HG03520 (cell line): ENCODE data around the gene SORL1-AS1.

Experiments
- ATAC-seq: cut with Tn5 transposase; IDR thresholded peaks from one replicate; pipeline ENCODE4 v1.9.1; 2021; ENCODE audit warnings: mild to moderate bottlenecking, moderate library complexity; ENCODE audit not compliant: unreplicated experiment

The SORL1-AS1 gene

DNA sequence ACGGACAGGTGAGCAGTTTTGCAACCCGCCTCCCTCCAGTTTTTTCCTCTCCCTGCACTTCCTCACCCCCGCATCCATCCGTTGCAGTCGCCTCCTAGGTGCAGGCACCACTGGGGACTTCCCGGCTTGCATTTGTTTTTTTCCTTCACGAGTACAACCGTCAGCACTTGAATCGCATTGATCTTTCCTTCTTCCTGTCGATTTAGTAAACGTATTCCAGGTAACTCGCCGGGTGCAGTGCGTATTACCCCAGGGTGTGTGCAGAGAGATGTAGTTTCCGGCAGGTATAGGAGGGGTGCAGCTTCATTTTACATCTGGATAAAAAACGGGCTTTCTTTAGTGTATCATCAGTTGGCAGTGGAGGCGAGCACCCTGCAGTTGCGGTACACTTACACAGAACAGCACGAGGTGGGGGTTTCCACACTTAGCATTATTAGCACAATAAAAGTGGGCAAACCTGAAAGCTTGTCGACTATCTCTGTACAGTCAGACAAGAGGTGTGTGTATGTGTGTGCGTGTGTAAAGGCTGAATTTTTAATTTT lies at the start of gene SORL1-AS1:
Gene SORL1-AS1 (minus strand): TSS at position 359 of the 542 bp plus-strand sequence.
- ATAC-seq, result peak; percentile 15

DNA sequence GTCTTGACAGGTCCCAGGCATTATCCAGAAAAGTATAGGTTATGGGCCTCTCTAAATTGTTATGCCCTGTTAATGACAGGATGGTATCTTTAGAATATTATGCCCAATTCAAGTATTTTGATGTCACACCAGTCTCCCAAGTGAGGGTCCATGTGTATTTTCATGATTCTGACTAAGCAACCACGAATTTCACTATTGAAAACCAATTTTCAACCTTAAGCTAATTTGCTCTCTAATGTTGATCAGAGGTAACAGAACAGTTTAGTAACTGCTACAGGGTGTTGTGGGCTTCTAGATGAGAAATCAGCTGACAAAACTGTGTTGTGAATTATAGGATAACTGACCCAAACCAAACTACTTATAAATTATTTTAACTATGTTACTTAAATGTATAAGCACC lies 48.0 kb upstream of the SORL1-AS1 start:
- no peak for ATAC-seq

DNA sequence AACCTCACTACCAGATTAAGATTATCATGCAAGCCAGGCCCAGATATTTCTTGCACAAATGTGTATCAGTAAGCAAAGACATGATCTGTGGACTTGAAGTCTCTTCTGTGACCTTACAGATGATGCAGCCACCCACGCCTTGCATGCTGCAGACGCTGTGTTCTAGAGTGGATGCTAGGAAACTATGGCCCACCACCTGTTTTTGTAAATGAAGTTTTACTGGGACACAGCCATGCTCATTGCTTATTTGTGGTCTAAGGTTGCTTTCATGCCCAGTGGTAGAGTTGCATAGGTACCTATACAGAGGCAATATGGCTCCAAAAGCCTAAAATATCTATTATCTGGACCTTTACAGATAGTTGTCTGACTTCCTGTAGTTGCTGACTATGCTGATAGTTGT lies 47.5 kb upstream of the SORL1-AS1 start:
- no peak for ATAC-seq

DNA sequence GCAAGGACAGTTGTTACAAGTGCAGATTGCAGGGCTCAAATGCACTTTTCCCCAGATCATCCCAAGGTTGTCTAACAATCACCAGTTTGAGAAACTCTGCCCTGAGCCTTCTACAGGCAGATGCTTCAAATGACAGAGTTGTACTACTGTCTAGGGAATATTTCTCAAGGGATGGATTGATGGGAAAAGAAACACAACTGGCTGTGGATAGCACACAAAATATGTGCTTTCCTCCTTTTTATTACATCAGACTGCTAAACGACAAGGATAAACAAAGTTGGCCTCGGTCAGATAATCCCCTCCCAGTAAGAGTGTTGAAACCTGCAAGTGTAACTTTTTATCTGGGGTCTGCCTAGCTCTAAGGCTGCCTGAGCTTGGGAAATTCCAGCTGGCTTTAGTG lies 46.6 kb upstream of the SORL1-AS1 start:
- no peak for ATAC-seq

DNA sequence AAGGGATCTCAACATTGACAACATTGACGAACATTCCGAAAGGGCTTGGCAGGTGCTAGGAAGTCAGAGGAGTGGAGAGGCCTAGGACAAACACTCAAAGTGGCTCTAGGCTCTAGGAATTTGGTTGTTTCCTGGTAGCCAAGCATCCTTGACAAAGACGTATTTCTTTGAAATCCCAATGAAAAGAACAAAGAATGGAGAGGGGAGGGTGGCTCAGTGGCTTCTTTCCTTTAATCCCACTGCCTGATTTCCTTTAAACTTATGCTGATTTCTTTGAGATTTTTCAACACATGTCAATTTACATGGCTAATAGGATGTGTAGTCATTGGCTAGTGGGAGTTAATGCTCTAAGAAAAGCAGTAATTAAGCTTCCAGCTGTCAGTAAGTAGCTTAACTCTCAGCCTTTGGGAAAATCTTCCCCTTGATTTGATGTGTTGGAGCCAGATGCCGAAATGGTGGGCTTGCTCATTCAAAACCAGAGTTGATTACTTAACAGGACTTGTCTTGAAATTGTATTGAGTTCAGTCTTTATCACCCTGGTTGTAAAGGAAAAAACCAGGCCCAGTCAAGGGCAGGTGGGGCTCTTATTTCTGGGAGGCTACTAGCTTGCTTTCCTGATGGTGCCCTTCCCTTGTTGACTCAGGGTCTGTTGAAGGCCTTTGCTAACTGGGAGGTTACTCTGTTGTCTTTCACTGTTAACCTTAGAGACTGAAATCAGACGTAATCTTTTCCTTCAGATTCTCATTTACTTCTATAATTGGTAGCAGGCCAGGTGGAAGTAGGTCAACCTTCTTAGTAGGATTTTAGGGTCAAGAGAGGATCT lies 44.6 kb upstream of the SORL1-AS1 start:
- no peak for ATAC-seq

DNA sequence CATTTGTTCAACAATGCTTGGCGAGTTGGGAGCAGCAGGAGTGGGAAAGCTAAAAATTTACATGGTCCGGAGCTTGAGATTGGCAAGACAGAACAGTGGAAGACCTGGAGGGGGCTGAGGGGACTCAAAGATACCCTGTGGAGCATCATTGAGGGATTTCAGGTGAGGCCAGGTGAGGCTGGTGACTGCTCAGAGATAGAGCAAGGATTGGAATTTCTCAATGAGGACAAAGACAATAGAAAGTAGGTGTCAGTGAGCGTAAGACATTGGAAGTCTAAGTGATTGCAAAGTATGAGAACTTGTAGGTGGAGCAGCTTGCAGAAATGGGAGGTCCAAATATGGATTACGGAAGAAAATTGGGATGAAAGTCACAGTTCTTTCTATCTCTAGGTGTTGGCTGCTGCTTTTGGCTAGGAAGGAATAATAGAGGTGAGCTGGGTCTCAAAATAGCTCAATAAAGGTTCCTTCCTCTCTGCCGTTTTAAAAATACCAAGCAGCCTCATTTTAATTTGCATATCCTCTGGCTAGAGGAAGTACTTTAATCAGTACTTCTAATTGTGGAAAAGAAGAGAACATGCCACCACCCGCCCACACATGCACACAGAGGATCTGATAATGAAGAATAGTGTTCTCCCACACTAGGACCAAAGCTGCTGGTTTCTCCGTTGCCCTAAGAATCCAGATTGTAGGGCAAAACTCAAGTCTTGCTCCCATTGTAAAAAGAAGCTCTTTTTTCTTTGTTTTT lies 41.8 kb upstream of the SORL1-AS1 start:
- ATAC-seq, result peak; percentile 67

DNA sequence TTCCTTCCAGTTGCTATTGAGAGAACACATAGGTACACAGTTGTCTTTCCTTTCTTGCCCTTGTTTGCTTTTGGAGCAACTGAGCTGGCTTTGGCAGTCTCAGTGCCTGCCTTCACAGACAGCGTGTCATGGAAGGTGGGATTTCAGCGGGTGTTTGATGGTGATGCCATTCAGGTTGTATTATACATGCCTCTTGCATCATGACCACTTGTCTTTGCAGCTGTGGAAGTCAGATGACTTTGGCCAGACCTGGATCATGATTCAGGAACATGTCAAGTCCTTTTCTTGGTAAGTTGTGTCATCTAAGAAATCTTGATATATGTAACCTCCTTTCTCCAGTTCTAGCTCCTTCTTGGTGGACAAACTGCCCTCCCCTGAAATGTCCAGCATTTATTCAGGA lies 37.1 kb upstream of the SORL1-AS1 start:
- ATAC-seq, result no peak

DNA sequence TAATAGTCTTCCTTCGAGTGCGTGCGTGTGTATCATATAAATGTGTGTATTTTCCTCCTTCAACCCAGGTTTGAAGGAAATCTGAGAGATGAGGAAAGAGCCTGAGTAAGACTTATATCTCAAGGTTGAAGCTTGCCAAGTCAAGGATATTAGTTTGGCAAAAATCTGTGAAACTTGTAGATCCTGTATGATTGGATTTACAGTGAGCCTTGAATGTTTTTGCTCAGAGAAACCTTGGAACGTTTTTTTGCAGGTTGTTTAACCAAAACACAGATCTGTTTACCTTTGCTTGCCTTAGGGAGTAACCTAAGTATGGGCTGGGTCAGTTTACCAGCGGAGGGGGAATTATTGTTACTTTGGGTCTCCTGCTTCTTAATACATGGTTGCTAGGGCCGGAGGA lies 35.9 kb upstream of the SORL1-AS1 start:
- ATAC-seq, result no peak

DNA sequence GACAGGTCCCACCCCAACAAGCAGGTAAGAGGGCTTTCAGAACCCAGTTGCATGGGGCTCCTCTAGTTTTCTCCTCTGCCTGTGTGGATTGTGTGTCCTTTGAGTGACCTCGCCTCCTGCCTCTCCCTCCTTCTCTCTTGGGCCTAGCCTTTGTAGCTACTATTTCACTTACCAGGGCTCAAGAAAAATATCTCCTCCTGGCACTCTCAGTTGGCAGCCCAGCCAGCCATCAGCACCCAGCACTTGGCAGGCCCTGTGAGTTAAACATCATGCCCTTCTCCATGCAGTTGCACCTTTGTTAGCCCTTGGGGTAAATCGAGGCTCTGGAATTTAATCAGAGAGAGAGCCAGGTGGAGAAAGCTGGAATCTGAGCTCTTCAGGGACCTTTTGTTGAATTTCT lies 35.4 kb upstream of the SORL1-AS1 start:
- ATAC-seq, result no peak

DNA sequence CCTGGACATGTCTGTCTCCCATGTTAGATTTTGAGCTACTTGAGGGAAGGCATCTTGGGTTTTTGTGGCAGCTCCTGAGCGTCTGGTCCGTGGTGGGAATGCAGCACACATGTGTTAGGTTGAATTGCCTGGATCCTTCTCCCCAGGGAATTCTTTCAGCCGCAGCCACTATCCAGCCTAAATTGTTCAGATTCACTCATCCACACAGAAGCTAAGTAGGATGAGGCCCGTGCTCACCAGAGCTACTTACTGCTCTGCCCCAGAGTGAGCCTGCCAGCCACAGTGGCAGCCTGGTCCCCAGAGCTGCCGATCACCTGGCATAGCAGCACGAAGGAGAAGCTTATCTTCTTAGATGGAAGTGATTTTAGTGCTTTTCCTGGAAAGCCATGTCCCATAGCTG lies 34.4 kb upstream of the SORL1-AS1 start:
- no peak for ATAC-seq

DNA sequence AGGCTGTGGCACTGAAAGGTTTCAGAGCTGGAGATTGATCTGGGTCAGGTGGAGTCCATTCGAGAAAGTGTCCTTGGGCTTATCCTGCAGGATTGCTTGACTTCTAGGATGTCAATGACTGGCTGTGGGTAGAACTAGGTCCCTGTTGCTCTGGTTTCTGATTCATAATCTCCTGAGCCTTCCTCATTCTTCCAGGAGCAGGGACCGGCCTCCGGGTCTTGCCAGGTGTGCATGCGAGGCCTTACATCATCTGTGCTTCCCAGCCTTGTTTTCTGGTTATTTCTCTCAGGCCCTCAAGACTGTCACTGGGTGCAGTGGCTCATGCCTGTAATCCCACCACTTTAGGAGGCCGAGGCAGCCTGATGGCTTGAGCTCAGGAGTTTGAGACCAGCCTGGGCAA lies 33.3 kb upstream of the SORL1-AS1 start:
- no peak for ATAC-seq

DNA sequence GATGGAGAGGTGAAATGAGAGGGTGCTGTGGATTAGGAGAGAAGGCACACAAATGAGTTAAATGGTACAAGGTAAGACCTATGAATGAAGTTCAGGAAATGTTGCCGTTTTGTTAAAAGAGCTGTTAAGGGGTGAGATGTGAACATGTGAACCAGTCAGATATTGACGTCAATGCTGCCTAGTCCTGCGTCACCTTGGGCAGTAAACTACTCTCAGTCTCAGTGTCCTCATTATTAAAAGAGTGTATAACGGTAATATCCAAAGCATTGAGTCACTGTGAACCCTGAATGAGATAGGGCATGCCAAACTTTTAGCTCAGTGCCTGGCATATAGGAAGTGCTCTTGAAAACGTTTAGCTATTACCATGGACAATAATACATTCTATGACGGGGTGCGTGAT lies 32.4 kb upstream of the SORL1-AS1 start:
- no peak for ATAC-seq

DNA sequence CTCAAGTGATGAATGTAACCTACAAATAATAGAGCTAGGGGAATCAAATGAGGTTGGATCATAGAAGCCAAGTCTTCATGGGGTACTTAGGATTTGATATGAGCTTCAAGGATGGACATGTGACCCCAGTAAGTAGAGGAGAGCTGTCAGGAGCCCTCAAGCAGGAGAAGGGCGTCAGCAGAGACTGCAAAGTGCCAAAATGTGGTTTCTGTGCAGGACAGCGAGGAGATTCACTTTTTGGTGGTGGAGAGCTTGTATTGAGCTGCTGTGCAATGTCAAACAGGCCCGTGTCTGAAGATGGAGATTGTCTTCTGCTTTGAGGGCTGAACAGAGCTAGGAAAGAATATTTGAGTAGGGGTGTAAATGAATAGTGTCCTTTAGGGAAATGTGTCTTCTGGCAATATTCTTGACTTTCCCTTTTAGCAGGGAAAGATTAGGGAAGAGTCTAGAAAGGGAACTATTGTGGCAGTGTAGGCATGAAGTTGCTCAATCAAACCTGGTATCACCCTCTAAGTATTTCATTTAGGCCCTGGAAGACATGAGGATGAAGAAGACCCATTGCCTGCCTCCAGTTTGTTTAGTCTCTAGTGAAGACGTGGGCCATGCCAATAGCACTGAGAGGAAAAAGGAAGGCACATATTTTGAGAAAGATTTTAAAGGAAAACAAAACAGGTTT lies 31.2 kb upstream of the SORL1-AS1 start:
- ATAC-seq, result no peak

DNA sequence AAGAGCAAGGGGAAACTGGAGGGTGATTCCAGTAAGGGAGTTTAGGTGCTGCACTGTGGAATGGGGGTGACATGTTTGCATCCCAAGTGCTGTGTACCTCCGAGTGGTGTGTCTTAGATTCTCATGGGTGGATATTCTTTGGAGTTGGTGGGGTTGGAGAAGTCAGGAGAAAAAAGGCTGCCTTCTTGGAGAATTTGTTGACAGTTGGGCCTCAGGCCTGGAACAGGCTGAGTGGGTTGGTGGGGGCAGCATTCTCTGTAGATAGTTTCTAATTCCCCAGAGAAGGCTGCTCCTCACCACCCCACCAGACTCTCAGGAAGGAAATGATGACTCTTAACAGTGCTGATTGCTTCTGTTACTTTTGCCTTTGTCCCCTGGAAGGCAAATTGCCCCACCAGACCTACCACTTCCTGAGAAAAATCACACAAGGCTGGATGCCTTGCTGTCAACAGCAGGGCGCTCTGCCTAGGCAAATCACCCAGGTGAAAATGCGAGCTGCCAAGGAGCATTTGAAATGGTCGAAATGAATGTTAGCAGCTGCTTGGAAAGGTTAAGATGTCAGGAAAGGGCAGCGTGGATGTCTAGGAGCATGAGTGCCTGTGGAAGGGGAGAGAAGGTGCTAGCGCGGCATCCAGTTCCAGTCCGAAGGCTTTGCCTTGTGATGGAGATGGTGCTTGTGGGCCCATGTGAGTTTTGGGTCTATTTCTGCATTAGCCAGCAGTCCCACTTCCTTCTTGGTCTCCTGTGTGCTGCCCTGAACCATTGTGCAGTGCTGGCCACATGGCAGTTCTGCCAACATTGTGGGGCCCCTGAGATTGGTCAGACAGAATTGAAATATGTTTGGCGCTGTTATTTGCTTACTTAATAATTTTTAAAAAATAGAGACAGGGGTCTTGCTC lies 29.7 kb upstream of the SORL1-AS1 start:
- ATAC-seq, result peak; percentile 69

DNA sequence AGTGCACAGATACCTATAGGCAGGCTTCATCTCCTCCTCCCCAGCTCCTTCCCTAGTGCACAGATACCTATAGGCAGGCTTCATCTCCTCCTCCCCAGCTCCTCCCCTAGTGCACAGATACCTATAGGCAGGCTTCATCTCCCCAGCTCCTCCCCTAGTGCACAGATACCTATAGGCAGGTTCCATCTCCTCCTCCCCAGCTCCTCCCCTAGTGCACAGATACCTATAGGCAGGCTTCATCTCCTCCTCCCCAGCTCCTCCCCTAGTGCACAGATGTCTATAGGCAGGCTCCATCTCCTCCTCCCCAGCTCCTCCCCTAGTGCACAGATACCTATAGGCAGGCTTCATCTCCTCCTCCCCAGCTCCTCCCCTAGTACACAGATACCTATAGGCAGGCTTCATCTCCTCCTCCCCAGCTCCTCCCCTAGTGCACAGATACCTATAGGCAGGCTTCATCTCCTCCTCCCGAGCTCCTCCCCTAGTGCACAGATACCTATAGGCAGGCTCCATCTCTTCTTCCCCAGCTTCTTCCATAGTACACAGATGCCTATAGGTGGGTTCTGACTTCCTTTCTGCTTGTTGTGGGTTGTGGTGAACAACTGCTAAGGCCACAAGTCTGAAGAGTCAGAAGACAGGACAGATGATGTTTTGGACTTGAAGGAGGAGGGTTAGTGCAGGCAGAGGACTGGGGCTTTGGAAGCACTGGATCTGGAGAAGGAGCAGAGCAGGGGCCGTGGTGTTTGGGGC lies 28.9 kb upstream of the SORL1-AS1 start:
- peak; percentile 55 for ATAC-seq

DNA sequence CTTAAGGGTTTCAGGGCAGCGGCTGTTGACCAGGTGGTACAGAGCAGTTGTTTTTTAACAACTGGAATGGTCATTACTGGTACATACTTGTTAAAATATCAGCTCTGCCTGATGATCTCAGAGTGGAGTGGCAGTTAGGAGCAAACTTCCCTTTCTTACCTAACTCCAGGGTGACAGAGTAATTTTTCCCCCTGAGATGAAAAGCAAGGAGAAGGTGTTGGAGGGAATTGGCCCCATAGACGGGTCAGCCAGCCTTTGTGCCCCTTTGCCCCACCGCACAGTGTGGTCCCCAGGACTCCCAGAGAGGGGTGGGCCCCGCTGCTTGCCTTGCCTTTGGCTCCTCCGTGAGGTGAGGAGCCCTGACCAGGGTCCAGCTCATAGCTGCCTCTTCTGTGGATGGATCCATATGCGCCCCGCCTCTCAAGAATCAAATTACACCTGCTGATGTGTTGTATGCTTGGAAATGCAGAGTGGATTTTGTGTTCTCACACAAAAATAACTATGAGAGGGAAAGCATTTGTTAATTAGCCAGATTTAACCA lies 27.0 kb upstream of the SORL1-AS1 start:
- ATAC-seq, result no peak

DNA sequence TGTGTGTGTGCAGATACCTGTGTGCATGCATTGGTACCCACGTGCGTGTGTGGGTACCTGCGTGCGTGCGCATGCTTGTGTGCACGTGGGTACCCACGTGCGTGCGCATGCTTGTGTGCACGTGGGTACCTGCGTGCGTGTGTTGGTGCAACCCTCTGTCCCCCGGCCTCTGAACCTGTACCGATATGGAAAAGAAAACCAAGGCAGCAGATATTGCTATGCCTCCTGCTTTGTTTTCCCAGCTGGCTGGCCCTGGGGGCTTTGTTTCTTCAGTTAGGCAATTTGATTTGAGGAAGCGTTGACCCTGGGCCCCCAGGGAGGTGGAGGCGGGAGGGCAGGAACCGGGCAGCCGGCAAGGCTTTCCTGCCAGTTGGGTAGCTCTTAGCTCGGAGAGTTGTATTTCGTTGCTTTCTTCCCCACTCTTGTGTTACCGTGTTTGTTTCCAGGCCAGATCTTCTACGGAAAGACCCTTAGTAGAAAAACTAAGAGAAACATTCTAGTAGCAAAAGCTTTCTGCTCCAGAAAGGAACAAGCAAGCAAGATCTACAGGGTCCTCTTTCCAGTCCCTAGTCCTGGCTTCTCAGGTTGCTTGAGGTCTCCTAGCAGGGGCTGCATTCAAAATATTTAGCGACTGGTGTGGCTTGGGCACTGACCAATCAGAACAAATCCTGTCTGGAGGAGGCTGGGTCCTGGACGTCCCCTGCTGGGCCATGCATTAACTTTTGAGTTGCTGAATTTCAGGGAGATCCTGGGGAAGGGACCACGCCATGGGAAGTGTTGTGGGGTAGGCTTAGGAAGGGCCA lies 26.3 kb upstream of the SORL1-AS1 start:
- no peak for ATAC-seq

DNA sequence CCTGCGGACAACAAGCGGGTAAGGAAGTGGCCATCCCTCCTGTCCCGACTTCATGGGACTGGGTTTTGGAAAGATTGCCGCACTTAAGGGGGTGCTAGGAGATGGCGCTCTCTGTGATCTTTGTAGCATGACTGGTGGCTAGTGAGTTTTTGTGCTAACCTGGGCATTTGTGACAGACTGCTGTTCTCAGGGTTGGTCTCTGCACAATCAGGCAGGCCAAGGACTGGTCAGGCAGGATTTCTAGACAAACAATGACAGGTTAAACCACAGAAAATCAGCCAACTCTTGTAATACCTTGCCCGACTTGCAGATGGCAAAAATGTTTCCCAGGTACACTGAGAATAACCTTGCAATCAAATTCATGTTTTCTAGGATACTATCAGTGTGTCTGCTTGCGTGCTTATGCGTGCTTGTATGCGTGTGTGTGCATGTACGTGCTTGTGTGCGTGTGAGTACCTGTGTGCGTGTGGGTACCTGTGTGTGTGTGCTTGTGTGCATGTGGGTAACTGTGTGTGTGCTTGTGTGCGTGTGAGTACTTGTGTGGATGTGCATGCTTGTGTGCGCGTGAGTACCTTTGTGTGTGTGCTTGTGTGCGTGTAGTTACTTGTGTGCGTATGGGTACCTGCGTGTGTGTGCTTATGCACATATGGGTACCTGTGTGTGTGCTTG lies 25.6 kb upstream of the SORL1-AS1 start:
- ATAC-seq, result no peak
